Frontal cortex (tissue), 4 donors: ENCODE measurements around the gene MAML2. TPM values are rescaled to one million over a fixed set of nuclear protein-coding genes. Genes with fewer than 3 reads are reported as not detected.

Experiments used
- DNase-seq, 2 donors: peaks; one replicate each; pipeline ENCODE4 v3.0.0; 2012; ENCODE audit warnings: low spot score in 2 of 2
- FAIRE-seq: peaks from 2 replicates; lab custom pipeline; 2012; peaks lifted over from hg19 to GRCh38; lab: Jason Lieb, UNC
- total RNA-seq: library from RNA; depleted of rRNA; stranded (reverse); fragments of >200 nt; gene quantifications from one replicate; pipeline ENCODE4 v1.2.3, GENCODE V29; 2014
- donor health status: control.
- donor health status: control.
- donor health status: control.

Gene MAML2
- total RNA-seq, 1 donor from 2014 or later, result 3.3 TPM

- no peak for DNase-seq
- no peak for FAIRE-seq
Measured at GRCh38 chr11:96222102-96222501, 120.9 kb downstream of the MAML2 start.

- FAIRE-seq (no peak), DNase-seq (no peak)
Measured at GRCh38 chr11:96221244-96222070, 121.5 kb downstream of the MAML2 start.

DNA sequence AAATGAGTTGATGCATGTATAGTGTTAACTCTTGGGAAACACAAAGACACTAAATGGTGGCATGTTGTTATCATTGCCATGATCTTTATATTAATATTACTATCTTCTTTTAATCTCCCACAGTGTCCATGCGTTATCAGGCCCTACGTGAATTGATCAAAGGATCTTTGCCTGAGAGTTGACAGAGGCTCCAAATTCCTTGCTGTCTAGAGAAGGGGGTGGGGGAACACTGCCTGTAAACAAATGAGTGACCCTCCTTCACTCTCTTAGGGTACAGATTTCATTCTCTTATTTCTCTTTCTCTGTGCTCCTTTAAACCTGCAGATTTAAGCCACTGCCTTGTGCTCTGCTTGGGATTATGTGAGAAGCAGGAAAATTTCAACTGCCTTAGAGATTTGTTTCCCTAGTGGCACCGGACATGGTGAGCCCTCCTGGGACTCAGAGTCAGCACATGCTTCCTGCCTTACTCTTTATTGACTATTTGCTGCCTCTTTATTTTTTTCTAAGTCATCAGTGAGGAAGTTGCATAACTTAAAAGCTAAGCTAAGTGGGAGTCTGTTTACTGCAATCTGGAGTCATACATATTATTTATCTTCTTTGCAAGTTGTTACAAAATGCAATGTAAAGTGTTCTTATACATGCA, 122.9 kb downstream of the MAML2 start:
- FAIRE-seq (no peak), DNase-seq (no peak)

DNA sequence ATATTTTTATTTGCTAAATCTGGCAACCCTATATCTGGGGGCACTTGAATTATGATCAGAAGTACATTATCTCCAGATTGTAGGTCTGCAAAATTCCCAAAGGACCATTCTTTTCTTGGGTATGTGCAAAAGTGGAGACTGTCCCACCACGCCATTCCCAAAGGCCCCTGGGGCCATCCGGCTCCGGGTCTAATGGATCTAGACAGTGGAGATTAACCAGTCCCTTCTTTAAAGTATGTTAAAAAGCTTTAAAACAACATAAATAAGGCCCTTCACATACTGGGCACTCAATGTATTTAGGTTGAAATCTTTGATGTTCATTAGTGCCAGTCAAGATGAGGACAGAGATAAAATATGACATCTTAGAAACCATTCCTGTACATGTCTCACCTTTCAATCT, 124.1 kb downstream of the MAML2 start:
- no peak for FAIRE-seq

GRCh38 chr11:96218006-96218405, 125.0 kb downstream of the MAML2 start:
- no peak for DNase-seq

More for the DNA sequence above, 124.1 kb downstream of the MAML2 start:
- no peak for DNase-seq

GRCh38 chr11:96217206-96217605, 125.8 kb downstream of the MAML2 start:
- DNase-seq, result no peak
- no peak for FAIRE-seq

More at GRCh38 chr11:96218006-96218405, 125.0 kb downstream of the MAML2 start:
- no peak for FAIRE-seq

GRCh38 chr11:96215826-96216225, 127.2 kb downstream of the MAML2 start:
- FAIRE-seq (no peak), DNase-seq (no peak)

DNA sequence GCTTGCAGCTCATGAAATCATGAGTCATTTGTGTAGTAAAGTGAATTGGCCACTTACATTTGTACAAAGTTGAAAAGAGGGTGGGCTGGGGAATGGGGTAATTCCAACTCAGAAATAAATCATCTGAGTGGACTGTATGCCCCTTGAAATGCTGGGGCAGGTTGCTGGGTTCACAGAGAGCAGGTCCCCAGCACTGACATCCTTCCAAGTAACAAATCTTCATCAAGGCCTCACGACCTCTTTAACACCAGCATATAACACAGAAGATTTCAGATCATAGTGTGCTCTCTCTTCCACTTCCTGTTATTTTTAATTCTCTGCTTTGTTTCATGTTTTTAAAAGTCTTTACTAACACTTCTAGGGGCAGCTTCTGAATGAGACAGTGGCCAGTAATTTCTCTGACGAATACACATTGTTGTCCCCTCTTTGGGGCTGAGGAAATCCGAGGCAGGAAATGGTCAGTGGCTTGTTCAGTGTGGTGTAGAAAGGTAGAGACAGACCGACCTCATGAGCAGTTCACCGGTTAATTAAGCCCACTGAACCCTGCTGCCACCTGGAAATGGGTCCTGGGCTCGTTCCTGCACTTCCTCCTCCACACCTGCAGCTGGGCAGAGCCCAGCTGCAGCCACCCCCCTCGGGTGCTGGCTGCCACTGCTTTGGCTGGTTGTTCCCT, 127.7 kb downstream of the MAML2 start:
- FAIRE-seq, result no peak
- no peak for DNase-seq

DNA sequence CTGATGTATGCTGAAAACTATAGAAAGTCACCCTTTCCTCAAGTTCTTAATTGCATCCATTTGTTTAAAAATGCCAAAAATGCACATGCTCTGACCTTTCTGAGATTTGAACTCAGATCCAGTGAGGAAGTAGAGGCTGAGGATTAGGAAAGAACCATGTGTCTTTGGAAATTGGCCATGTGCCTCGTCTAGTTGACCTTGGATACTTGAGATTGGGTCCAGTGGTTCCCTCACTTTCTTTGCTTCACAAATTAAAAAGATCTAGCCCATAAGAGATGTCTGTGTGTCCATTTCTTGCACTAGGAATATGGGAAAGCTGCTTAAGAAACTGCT, 128.3 kb downstream of the MAML2 start:
- FAIRE-seq, result no peak
- no peak for DNase-seq

GRCh38 chr11:96213500-96213899, 129.5 kb downstream of the MAML2 start:
- FAIRE-seq (no peak), DNase-seq (no peak)

- FAIRE-seq (no peak), DNase-seq (no peak)
Measured at GRCh38 chr11:96211436-96211835, 131.6 kb downstream of the MAML2 start.

DNA sequence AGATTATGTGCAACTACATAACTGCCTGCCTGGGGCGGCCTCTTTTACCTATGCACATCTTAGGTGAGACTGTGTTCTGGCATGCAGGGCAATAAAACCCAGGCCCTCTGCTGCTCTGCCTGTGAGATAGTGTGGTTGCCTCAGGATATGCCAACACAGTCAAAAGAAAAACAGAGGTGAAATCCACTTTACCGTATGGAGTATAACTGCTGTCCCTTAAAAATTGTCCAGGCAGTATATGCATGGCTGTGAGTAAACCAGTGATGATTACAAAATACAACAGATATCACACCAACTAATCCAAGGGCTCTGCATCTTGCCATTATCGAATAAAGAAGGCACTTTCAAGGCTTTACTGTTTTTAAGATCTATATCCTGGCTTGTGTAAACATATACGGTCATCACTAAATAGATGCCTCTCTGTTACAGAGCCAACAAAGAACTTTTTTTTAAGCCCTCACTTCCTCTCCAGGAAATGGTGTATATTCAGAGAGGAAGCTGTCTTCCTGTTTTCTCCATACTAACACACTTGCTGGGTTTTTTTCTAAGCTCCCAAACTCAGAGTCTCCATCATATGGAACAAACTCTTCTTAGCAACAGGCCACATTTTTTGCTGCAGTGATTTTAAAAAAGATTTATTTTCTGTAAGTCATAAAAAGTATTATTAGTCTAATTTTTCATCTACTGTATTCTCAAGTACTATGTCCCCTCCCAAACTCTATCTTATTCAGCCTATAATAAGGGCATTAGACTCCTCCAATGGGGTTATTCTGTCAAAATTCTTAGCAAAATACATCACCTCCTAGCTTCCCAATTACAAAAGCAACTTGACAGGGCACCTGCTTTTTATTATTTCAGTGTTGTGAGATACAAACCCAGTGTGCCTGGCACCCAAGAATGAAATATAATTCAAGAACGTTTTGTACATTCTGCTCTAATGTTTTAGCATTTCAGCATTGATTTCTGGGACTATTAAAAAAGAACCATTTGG, 135.2 kb downstream of the MAML2 start:
- no peak for DNase-seq
- FAIRE-seq, result no peak

DNA sequence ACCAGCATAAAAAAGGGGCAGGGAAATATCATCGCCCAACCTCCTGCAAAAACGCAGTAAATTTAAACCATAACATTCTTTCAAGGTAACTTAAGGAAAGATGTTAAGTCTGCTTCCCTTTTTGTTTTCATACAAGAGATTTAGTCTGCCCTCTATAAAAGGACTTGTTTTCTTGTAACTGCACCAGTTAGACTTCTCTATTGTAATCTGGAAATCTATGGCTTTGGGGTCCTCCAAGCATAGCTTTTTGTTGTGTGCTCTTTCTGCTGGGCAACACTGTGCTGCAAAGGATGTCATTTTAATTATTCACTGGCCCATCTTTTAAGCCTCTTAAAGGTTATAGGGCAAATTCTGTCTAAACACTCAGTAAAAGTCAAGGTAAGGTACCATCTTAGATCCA, 136.0 kb downstream of the MAML2 start:
- no peak for DNase-seq
- no peak for FAIRE-seq

GRCh38 chr11:96205460-96205809, 137.6 kb downstream of the MAML2 start:
- FAIRE-seq (no peak), DNase-seq (no peak)

- no peak for FAIRE-seq
- no peak for DNase-seq
Measured at GRCh38 chr11:96204721-96205459, 138.1 kb downstream of the MAML2 start.

DNA sequence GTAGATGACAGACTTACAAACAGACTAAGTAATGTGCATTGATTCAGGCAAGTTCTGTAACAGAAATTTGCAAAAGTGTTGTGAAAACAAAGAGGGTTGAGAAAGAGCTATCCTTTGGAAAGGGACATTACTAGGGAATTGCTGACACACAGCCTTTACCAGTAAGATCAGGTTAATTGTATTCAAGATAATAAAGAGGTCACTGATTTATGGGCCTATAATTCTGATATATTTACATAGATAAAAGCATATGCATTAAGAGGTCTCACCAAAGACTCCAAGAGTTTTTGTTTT, 138.7 kb downstream of the MAML2 start:
- no peak for DNase-seq
- no peak for FAIRE-seq

DNA sequence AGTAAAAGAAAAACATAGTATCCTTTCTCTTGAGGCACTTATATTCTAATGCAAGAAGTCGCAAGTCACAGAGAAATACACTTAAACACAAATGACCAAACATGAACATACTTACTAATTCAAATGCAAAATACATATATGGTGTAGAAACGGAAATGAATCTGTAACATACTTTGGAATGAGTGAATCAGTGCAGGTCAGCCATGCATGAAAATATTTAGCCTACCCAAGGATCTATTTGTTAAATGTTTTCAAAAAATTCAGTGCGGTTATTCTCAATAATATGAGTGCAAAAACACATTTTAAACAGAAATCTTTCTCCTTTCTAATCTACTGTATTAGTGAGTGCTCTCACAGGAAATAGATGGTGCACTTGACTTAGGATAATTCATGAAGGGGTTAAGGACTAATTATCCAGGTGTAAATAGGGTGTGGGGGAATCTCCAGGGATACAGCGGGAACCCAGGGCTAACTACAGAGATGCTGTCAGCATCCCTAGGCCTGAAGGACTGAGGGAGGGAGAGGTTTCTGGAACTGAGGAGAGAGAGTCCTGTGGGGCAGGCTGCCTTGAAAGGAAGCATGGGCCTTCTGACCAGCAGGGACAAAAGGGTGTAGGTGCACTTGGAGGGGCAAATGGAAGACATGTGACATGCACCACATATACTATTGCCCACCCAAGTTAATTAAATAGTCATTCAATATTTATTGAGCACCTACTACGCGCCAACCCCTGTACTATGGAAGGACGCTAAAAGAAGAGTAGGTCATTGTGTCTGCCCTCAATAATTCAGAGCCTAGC, 139.2 kb downstream of the MAML2 start:
- DNase-seq (no peak), FAIRE-seq (no peak)

- DNase-seq, result no peak
- FAIRE-seq, result no peak
Measured at GRCh38 chr11:96200243-96200642, 142.8 kb downstream of the MAML2 start.

GRCh38 chr11:96199563-96200025, 143.4 kb downstream of the MAML2 start:
- FAIRE-seq, result no peak
- no peak for DNase-seq
